ENCODE data around the gene C5orf58. TPM values are rescaled to one million over a fixed set of nuclear protein-coding genes. Genes with fewer than 3 reads are reported as not detected.

The C5orf58 gene
- total RNA-seq, 1 donor, result not detected

GRCh38 chr5:170286386-170286925, 53.7 kb downstream of the C5orf58 start:
- no peaks in the 10 kb centered on the region for H4K20me1 ChIP-seq (ENCODE audit: insufficient read depth, low read length)
- no peaks in the 10 kb centered on the region for H3K9me3 ChIP-seq (ENCODE audit: low read depth, low read length)
- H3K4me2 ChIP-seq (ENCODE audit: insufficient read depth, low read length), result no peak overlapping the region
- TF ChIP-seq CTCF (IDR thresholded peaks at IDR 0.05; ENCODE audit: extremely low read depth, low read depth, low read length), result no peak
- no peak overlapping the region for H3K27ac ChIP-seq (ENCODE audit: low read depth, low read length)
- no peaks in the 10 kb centered on the region for H3K79me2 ChIP-seq (ENCODE audit: insufficient read depth, low read length)
- H3K4me3 ChIP-seq (ENCODE audit: insufficient read depth, low read length), result no peak overlapping the region
- no peaks in the 10 kb centered on the region for H3K36me3 ChIP-seq (ENCODE audit: insufficient read depth, low read length)
- no peaks in the 10 kb centered on the region for H3K4me1 ChIP-seq (ENCODE audit: insufficient read depth, low read length)
- no peak overlapping the region for H2AFZ ChIP-seq (ENCODE audit: low read length)
- H3K27me3 ChIP-seq (ENCODE audit: insufficient read depth, low read length), result peaks cover 5% of the 10 kb centered on the region
- DNase-seq (ENCODE audit: insufficient read length, low spot score, missing footprints), result no peak

- no peak overlapping the region for H3K4me3 ChIP-seq (ENCODE audit: insufficient read depth, low read length)
- DNase-seq (ENCODE audit: insufficient read length, low spot score, missing footprints), result no peak
- H3K79me2 ChIP-seq (ENCODE audit: insufficient read depth, low read length), result no peaks in the 10 kb centered on the region
- H3K36me3 ChIP-seq (ENCODE audit: insufficient read depth, low read length), result no peaks in the 10 kb centered on the region
- no peak for TF ChIP-seq CTCF (IDR thresholded peaks at IDR 0.05; ENCODE audit: extremely low read depth, low read depth, low read length)
- H3K4me2 ChIP-seq (ENCODE audit: insufficient read depth, low read length), result no peak overlapping the region
- H2AFZ ChIP-seq (ENCODE audit: low read length), result no peak overlapping the region
- H3K4me1 ChIP-seq (ENCODE audit: insufficient read depth, low read length), result no peaks in the 10 kb centered on the region
- no peaks in the 10 kb centered on the region for H4K20me1 ChIP-seq (ENCODE audit: insufficient read depth, low read length)
- H3K27ac ChIP-seq (ENCODE audit: low read depth, low read length), result no peak overlapping the region
- no peaks in the 10 kb centered on the region for H3K9me3 ChIP-seq (ENCODE audit: low read depth, low read length)
- H3K27me3 ChIP-seq (ENCODE audit: insufficient read depth, low read length), result peaks cover 7% of the 10 kb centered on the region
Measured at GRCh38 chr5:170287532-170287931, 54.7 kb downstream of the C5orf58 start.

GRCh38 chr5:170288151-170288550, 55.4 kb downstream of the C5orf58 start:
- Histone ChIP-seq H3K4me3 (ENCODE audit: insufficient read depth, low read length) (no peak overlapping the region), H2AFZ (ENCODE audit: low read length) (no peak overlapping the region), H4K20me1 (ENCODE audit: insufficient read depth, low read length) (no peaks in the 10 kb centered on the region), H3K4me1 (ENCODE audit: insufficient read depth, low read length) (no peaks in the 10 kb centered on the region), H3K4me2 (ENCODE audit: insufficient read depth, low read length) (no peak overlapping the region), H3K9me3 (ENCODE audit: low read depth, low read length) (no peaks in the 10 kb centered on the region), H3K36me3 (ENCODE audit: insufficient read depth, low read length) (no peaks in the 10 kb centered on the region), H3K79me2 (ENCODE audit: insufficient read depth, low read length) (no peaks in the 10 kb centered on the region), H3K27me3 (ENCODE audit: insufficient read depth, low read length) (peaks cover 8% of the 10 kb centered on the region), H3K27ac (ENCODE audit: low read depth, low read length) (no peak overlapping the region)
- TF ChIP-seq CTCF (IDR thresholded peaks at IDR 0.05; ENCODE audit: extremely low read depth, low read depth, low read length), result no peak
- no peak for DNase-seq (ENCODE audit: insufficient read length, low spot score, missing footprints)

- Histone ChIP-seq H4K20me1 (ENCODE audit: insufficient read depth, low read length) (no peaks in the 10 kb centered on the region), H3K27me3 (ENCODE audit: insufficient read depth, low read length) (peaks cover 11% of the 10 kb centered on the region), H3K79me2 (ENCODE audit: insufficient read depth, low read length) (no peaks in the 10 kb centered on the region), H3K36me3 (ENCODE audit: insufficient read depth, low read length) (no peaks in the 10 kb centered on the region), H3K4me1 (ENCODE audit: insufficient read depth, low read length) (no peaks in the 10 kb centered on the region), H2AFZ (ENCODE audit: low read length) (no peak overlapping the region), H3K9me3 (ENCODE audit: low read depth, low read length) (no peaks in the 10 kb centered on the region), H3K4me2 (ENCODE audit: insufficient read depth, low read length) (no peak overlapping the region), H3K27ac (ENCODE audit: low read depth, low read length) (no peak overlapping the region), H3K4me3 (ENCODE audit: insufficient read depth, low read length) (no peak overlapping the region)
- no peak for TF ChIP-seq CTCF (IDR thresholded peaks at IDR 0.05; ENCODE audit: extremely low read depth, low read depth, low read length)
- DNase-seq (ENCODE audit: insufficient read length, low spot score, missing footprints), result no peak
Measured at GRCh38 chr5:170288551-170288950, 55.8 kb downstream of the C5orf58 start.
